Activated CD8-positive, alpha-beta memory T cell treated with anti-CD3 and anti-CD28 coated beads, Interleukin-2, amount 50 U/mL, for 1 hour (primary cell): ENCODE results near the gene PAGE2B.
"Not testable (repeated sequence)": the region's sequence is repeated elsewhere in the genome, so short reads cannot be mapped to it uniquely, and the experiment has no call there.

Experiments
- DNase-seq: peaks from one replicate; pipeline ENCODE4 v3.0.0-alpha.2; 2020; ENCODE audit errors: extremely low read depth

Gene PAGE2B

GRCh38 chrX:55074851-55075467, at the start of gene PAGE2B:
Gene PAGE2B (plus strand): TSS chrX:55075030. CDS start chrX:55076042, 1,012 bp downstream.
- DNase-seq = no peak

GRCh38 chrX:55026143-55026542, 48.7 kb upstream of the PAGE2B start:
- DNase-seq = no peak

DNA sequence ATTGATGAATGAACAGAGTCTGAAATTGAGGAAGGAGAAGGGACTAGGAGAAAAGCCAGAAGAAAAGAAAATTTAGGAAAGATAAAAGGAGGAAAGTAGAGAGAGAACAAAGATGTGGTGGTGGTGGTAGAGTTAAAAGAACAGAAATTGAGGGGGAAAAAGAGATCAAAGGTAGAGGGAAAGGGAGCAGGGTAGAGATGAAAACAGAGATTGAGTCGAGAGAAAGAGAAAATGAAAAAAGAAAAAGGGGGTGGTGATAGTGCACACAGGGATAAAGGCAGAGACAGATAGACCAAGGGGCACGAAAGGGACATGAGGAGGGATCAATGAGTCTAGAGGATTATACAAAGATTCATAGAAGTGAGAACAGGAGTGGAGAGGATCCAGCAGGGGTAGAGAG, 48.0 kb upstream of the PAGE2B start:
- no peak for DNase-seq

DNA sequence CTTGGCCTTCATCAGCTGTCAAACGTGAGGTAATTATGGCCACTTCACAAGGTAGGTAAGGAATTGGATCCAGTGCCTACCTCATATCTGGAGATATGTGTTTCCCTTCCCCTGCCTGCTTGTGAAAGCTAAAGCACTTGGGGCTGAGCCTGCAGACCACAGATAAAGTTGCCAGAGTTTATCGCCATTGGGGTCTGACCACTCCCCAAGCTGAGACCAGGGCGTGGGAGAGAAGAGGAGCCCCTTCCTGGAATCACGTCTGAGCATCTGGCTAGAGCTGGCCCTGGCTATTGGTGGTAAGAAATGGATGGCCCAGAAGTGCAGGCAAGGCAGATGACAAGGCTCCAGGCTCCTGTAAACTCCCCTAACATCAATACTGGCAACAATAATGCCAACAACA, 46.8 kb upstream of the PAGE2B start:
- no peak for DNase-seq

DNA sequence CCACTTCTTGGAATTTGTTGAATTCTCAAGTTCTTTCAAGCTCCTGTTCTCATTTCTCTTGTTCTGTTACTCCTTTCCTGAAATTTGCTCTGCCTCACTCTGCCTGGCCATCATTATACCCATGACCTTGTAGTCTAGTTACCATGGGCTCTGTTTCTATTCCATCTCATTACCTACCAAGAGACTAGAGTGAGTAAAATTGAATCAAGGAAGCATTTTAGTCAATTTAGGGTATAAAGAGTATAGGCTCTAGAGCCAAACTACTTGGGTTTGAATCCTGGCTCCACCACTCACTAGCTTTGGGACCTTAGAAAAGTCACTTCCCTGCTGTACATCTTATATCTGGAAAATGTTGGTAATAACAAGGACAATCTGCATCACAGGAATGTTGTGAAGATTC, 46.2 kb upstream of the PAGE2B start:
- DNase-seq = no peak

- DNase-seq = no peak
Measured at GRCh38 chrX:55029291-55029690, 45.5 kb upstream of the PAGE2B start.

DNA sequence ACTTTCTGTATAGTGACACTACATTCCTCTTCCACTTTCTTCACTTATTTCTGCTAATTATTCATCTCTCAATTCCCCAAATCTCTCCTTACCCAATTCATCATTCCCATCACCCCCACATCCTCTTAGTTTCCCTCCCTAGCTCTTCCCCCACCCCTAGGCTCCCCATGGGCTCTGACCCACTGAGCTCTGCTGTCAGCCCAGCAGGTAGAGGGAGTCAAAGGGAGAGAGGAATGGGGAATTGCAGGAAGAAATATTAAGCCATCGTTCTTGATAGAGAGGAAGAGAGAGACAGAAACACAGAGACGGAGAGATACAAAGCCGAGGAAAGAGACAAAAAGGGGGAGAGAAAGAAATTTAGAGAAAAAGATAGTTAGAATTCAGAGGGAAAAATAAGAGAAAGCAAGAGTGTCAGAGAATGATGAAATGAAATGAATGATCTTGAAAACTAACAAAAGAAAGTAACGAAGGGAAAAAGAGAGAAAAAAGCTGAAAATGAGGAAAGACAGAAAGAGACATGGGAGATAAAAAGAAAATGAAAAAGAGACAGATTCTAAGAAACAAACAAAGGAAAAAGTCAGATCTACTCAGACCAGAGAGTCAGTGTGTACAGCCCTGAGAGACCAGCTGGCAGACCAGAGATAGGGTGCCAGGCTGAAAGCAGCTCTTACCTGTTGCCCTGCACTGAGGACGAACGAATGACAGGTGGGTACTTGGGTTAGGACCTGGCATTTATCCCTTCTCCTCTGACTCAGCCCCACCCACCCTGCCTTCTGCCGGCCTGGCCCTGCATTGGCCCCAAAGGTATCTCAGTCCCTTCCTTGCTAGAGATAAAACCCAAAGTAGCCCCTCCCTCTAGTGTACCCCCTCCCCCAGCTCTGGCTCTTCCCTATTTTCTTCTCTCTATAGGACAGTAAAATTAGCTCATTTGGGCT, 44.3 kb upstream of the PAGE2B start, which contains the start of gene ALAS2:
ALAS2 (minus strand) TSS at position 707 of the 935 bp plus-strand sequence. CDS start 4,977 bp downstream, outside the sequence.
- DNase-seq = no peak

DNA sequence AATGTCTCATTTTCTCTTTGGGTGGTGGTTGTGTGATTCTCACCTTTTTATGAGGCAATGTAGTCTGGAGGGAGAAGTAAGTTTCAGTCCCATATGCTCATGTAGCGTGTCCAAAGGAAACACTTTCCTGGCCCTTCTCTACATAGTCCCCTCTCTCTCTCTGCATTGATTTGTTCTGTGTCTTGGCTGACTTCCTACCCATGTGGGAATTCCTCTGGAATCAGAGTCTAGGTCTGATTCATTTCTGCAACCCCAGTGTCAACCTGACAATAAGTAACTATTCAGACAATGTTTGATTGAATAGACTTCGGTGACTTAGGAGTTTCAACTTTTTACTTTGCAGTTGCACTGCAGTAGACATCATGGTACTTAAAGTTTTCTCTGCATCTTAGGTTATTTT, 41.4 kb upstream of the PAGE2B start:
- DNase-seq = no peak

- DNase-seq = no peak
Measured at GRCh38 chrX:55039471-55039870, 35.4 kb upstream of the PAGE2B start.

GRCh38 chrX:55041514-55041913, 33.3 kb upstream of the PAGE2B start:
- DNase-seq = no peak

GRCh38 chrX:55050599-55050998, 24.2 kb upstream of the PAGE2B start:
- DNase-seq = not testable (repeated sequence)

DNA sequence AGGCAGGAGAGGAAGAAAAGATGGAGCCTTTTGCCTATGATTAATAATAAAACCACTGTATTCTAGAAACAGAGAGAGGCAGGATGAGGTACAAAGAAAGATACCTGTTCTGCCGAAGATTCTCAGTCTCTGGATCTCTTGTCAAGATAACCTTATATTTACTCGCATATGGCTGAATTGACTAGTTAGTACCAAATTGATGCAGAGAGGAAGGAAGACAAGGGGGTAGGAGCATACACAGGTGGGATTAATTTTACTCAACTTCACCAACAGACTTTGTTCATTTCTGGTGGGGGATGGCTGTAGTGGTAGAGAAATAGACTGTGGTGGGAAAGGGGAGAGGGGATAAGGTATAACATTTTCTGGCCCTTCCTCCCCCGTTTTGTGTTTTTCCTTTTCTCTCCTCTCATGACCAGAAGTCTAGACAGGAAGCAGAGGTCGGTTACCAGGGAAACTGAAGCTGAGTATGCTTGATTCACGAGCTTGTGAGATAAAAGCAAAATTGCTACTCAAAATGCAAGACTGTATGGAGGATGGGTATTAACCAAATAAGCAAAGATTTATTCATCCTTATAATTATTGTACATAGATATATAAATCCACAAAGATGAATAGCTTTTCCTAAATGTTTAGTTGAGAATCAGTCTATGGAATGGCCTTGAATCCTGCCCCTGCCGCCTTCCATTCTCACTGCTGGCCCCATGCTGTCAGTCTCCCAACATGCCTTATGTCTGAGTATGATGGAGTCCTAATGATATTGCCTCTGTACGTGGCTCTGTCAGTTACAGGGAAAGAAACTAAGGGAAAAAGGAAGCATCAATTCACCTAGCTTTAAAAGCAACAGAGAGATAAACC, 17.8 kb upstream of the PAGE2B start:
- DNase-seq = peak; percentile 22

GRCh38 chrX:55057675-55058249, 17.1 kb upstream of the PAGE2B start:
- DNase-seq = no peak

DNA sequence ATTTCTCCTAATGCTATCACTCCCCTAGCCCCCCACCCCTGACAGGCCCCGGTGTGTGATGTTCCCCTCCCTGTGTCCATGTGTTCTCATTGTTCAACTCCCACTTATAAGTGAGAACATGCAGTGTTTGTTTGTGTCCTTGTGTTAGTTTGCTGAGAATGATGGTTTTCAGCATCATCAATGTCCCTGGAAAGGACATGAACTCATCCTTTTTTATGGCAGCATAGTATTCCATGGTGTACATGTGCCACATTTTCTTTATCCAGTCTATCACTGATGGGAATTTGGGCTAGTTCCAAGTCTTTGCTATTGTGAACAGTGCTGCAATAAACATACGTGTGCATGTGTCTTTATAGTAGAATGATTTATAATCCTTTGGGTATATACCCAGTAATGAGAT, 7.7 kb upstream of the PAGE2B start:
- not testable (repeated sequence) for DNase-seq

- DNase-seq = no peak
Measured at GRCh38 chrX:55072286-55072685, 2.5 kb upstream of the PAGE2B start.

DNA sequence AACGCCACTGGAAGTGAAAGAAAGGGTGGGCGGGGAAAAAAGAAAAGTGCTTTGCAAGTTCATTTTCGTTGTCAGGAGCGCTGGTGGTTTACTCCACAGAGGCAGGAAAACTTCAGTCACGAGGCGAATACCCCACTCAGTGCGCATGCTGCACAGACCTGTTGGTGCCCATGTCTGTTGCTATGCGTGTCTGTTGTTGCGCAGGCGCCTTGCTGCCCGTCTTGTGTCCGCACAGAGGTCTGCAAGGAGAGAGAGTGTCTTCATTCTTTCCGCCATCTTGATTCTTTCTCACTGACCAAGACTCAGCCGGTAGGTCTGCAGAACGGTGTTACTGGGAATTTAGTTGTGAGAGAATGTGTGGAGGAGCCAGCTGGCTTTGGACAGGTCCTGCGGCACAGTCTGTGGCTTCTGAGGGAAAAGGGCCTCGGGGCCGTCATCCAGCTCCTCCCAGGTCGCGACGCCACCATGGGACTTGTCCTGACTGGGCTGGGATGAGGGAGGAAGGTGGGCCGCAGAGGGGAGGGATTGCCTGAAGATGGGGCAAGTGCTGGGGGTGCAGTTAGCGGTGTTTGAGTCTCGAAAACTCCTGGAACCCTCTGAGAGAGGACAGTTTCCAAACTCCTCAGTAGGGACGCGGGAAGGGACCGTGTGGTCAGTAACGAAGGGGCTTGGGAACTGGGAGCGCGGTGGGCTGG, 14.1 kb downstream of the PAGE2B start, which contains the start of gene PAGE2:
PAGE2 (plus strand) TSS at position 224 of the 695 bp plus-strand sequence. CDS start 1,003 bp downstream, outside the sequence.
- no peak for DNase-seq

- no peak for DNase-seq
Measured at GRCh38 chrX:55098691-55099090, 23.9 kb downstream of the PAGE2B start.

DNA sequence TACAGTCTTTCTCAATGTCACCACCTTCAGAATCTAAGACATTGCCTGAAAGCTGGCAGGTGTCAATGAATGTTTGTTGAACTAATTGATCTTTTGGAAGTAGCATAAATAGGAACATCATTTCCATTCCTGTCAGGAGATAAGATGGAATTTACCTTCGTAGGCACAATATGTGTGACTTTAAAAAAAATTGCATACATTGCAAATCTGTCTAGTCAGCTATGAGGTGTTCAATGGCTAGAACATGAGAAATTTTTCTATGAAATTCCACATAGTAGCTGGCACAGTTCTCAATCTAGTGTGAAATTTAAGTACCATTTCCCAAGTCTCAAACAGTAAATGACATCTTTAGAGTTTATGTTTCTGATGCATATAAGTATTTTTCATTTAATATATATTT, 24.3 kb downstream of the PAGE2B start:
- no peak for DNase-seq

- DNase-seq = no peak
Measured at GRCh38 chrX:55102754-55103153, 27.9 kb downstream of the PAGE2B start.

DNA sequence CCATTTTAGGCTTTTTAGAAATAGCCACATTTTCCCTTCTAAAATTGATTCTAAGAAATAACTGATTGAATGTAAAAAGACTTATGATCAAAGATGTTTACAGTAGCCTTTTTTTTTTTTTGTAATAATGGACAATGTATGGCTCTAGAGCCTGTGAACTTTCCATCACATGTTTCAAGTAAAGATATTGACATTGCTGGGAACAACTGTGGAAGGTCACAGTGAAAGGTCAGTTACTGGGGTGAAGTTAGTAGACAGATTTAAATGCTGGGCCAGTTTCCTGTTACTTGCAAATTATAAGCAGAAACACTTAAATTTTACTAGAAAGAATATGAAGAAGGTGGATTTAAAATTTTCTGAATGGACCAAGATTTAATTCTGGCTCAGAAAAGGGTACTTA, 32.4 kb downstream of the PAGE2B start:
- DNase-seq = no peak

DNA sequence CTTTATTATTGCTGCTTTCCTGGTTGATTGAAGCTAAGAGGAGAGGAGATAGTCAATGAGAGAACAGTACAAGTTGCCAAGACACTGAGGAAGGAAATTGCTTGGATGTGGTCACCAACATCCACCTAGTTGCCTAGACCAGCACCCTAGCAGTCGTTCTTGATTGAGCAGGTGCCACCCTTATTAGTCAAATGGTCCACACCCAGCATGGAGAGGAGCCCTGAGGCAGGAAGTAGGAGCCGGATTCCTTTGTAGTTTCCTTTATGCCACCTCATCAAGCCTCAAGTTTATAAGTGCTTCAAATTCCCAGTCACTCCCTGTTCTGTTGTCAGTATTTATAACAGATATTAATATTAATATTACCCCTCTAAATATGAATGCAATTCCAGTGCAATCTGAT, 33.1 kb downstream of the PAGE2B start:
- DNase-seq = no peak
